ENCODE measurements around the gene SLC22A24. TPM values are rescaled to one million over a fixed set of nuclear protein-coding genes. Genes with fewer than 3 reads are reported as not detected.

Gene SLC22A24
- not detected for total RNA-seq

GRCh38 chr11:63144121-63144520 is at the start of gene SLC22A24:
Gene SLC22A24, minus strand, starts transcription at chr11:63144221. Its CDS starts 442 bp downstream, at chr11:63143779.
- TF ChIP-seq POLR2A (IDR thresholded peaks at IDR 0.05) = no peak
- TF ChIP-seq CTCF (IDR thresholded peaks at IDR 0.05 in 4 of 5, conservative IDR thresholded peaks at IDR 0.05 in 1 of 5) = no peak
- no peak within 1 kb of the TSS for H3K4me3 ChIP-seq
- H3K27ac ChIP-seq = no peak within 1 kb of the TSS
- H3K4me1 ChIP-seq = no peaks in the 10 kb centered on the region
- H3K36me3 ChIP-seq = no peaks in the 10 kb centered on the region
- DNase-seq = no peak
- no peaks in the 10 kb centered on the region for H3K9me3 ChIP-seq
- intact Hi-C loops (cut with DNase I; ENCODE audit: low total_unique reads) (no loop called here), in situ Hi-C loops (cut with MboI; ENCODE audit: low sequenced_read_pairs in 4 of 4) (no loop called here)
- no peaks in the 10 kb centered on the region for H3K27me3 ChIP-seq
- no peak for ATAC-seq

DNA sequence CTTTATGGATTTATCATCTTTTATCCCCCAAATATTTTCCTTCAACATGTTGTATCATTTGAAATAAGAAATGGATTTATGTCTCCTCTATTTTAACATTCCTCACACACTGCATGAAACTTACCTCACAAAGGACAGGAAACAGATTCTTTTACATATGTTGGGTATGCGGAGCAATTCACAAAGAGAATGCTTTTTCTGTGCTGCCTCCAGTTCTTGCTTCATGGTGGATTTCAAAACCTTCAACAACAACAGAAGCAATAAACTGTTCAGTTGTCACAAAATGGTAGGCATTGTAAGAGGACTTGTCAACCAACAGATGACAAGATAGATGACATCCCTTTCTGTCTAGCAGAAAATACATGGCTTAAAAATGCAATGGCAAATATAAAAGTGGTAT is 36.5 kb upstream of the SLC22A24 start:
- Histone ChIP-seq H3K4me1 (no peaks in the 10 kb centered on the region), H3K9me3 (no peaks in the 10 kb centered on the region), H3K27ac (no peak overlapping the region), H3K27me3 (no peaks in the 10 kb centered on the region), H3K4me3 (no peak overlapping the region), H3K36me3 (no peaks in the 10 kb centered on the region)
- intact Hi-C loops (cut with DNase I; ENCODE audit: low total_unique reads) = no loop called here
- in situ Hi-C loops (cut with MboI; ENCODE audit: low sequenced_read_pairs in 4 of 4) = no loop called here
- ATAC-seq (no peak), DNase-seq (no peak)
- TF ChIP-seq CTCF (IDR thresholded peaks at IDR 0.05 in 4 of 5, conservative IDR thresholded peaks at IDR 0.05 in 1 of 5) (no peak), POLR2A (IDR thresholded peaks at IDR 0.05) (no peak)

GRCh38 chr11:63179432-63180041 is 35.5 kb upstream of the SLC22A24 start:
- ATAC-seq = no peak
- Histone ChIP-seq H3K9me3 (no peaks in the 10 kb centered on the region), H3K4me3 (no peak overlapping the region), H3K4me1 (no peaks in the 10 kb centered on the region), H3K27me3 (no peaks in the 10 kb centered on the region), H3K27ac (no peak overlapping the region), H3K36me3 (no peaks in the 10 kb centered on the region)
- no peak for DNase-seq
- intact Hi-C loops (cut with DNase I; ENCODE audit: low total_unique reads) = no loop called here
- TF ChIP-seq POLR2A (IDR thresholded peaks at IDR 0.05) = no peak
- no peak for TF ChIP-seq CTCF (IDR thresholded peaks at IDR 0.05 in 4 of 5, conservative IDR thresholded peaks at IDR 0.05 in 1 of 5)
- in situ Hi-C loops (cut with MboI; ENCODE audit: low sequenced_read_pairs in 4 of 4) = no loop called here

GRCh38 chr11:63177872-63178271 is 33.9 kb upstream of the SLC22A24 start:
- DNase-seq (no peak), ATAC-seq (no peak)
- no peaks in the 10 kb centered on the region for H3K36me3 ChIP-seq
- in situ Hi-C loops (cut with MboI; ENCODE audit: low sequenced_read_pairs in 4 of 4) (no loop called here), intact Hi-C loops (cut with DNase I; ENCODE audit: low total_unique reads) (no loop called here)
- no peaks in the 10 kb centered on the region for H3K9me3 ChIP-seq
- TF ChIP-seq POLR2A (IDR thresholded peaks at IDR 0.05) (no peak), CTCF (IDR thresholded peaks at IDR 0.05 in 4 of 5, conservative IDR thresholded peaks at IDR 0.05 in 1 of 5) (no peak)
- H3K27ac ChIP-seq = no peak overlapping the region
- no peaks in the 10 kb centered on the region for H3K27me3 ChIP-seq
- no peak overlapping the region for H3K4me3 ChIP-seq
- H3K4me1 ChIP-seq = no peaks in the 10 kb centered on the region

All from gastrocnemius medialis (tissue), 4 donors.